K562 (cell line): Measurements from ENCODE around the gene CD79A. TPM values are rescaled to one million over a fixed set of nuclear protein-coding genes. Genes with fewer than 3 reads are reported as not detected.
A peak's percentile ranks its signal among the peaks of the same experiment; 100 is the strongest.

Experiments used
- ARID4B ChIP-seq: sonication (generic); formaldehyde crosslinking; IDR thresholded peaks from 2 replicates; pipeline ENCODE4 v1.8.0; 2022; ENCODE audit warnings: mild to moderate bottlenecking, missing genetic modification reagents
- CTBP1 ChIP-seq: fragments of 450-650 bp; IDR thresholded peaks from 2 replicates; pipeline ENCODE4 v1.6.1; 2016; ENCODE audit warnings: borderline replicate concordance
- DEAF1 ChIP-seq: fragments of 450-650 bp; formaldehyde crosslinking; IDR thresholded peaks from 2 replicates; pipeline ENCODE4 v1.4.0; 2020; ENCODE audit warnings: mild to moderate bottlenecking, moderate library complexity
- E2F5 ChIP-seq: sonication (generic); formaldehyde crosslinking; IDR thresholded peaks from 2 replicates; pipeline ENCODE4 v1.8.0; 2022; ENCODE audit warnings: mild to moderate bottlenecking, missing genetic modification reagents
- EP400 ChIP-seq: fragments of 450-650 bp; IDR thresholded peaks from 2 replicates; pipeline ENCODE4 v1.6.1; 2017; ENCODE audit warnings: antibody characterized with exemption, mild to moderate bottlenecking, moderate library complexity
- ETS1 ChIP-seq: conservative IDR thresholded peaks from 2 replicates; pipeline ENCODE4 v1.6.1; 2011; ENCODE audit warnings: low read depth, mild to moderate bottlenecking, low read length; ENCODE audit not compliant: control insufficient read depth
- HDGF ChIP-seq: fragments of 450-650 bp; IDR thresholded peaks from 2 replicates; pipeline ENCODE4 v1.6.1; 2016
- HIVEP1 ChIP-seq: fragments of 250-450 bp; sonication (Bioruptor Pico); IDR thresholded peaks from 2 replicates; pipeline ENCODE4 v1.4.0; 2020; ENCODE audit warnings: mild to moderate bottlenecking
- MAX ChIP-seq: sonication (generic); formaldehyde crosslinking; IDR thresholded peaks from 2 replicates; pipeline ENCODE4 v1.9.0; 2022; ENCODE audit warnings: mild to moderate bottlenecking, missing genetic modification reagents
- NFIC ChIP-seq: fragments of 450-650 bp; IDR thresholded peaks from 2 replicates; pipeline ENCODE4 v1.6.1; 2017; ENCODE audit warnings: mild to moderate bottlenecking, inconsistent platforms
- RBBP5 ChIP-seq: fragments of 200-600 bp; sonication (generic); IDR thresholded peaks from 2 replicates; pipeline ENCODE4 v1.6.1; 2012; ENCODE audit warnings: borderline replicate concordance, mild to moderate bottlenecking, low read length, control low read depth, inconsistent platforms; ENCODE audit not compliant: insufficient read depth, poor library complexity, severe bottlenecking
- TOE1 ChIP-seq, 2 experiments: fragments of 450-650 bp in 1 of 2; sonication (generic) in 1 of 2; formaldehyde crosslinking in 1 of 2; IDR thresholded peaks; 2 replicates each; pipeline versions ENCODE4 v1.7.1 to v1.8.0; 2016 to 2022; ENCODE audit warnings: borderline replicate concordance in 2 of 2, mild to moderate bottlenecking in 2 of 2, antibody characterized with exemption in 1 of 2, inconsistent platforms in 1 of 2, low read depth in 1 of 2, missing genetic modification reagents in 1 of 2, moderate library complexity in 1 of 2
- ZFX ChIP-seq: sonication (generic); formaldehyde crosslinking; IDR thresholded peaks from 2 replicates; pipeline ENCODE4 v1.8.0; 2022; ENCODE audit warnings: mild to moderate bottlenecking, missing genetic modification reagents, moderate library complexity
- polyA plus RNA-seq, 8 experiments: library from polyadenylated mRNA; depleted of rRNA in 4 of 8; stranded (reverse) in 5 of 8; unstranded in 3 of 8; fragments of >200 nt; fragmentation: Nextera tagmentation in 2 of 8; fragmentation: Illumina TruSeq in 1 of 8; extraction: Ambion mirVana in 2 of 8; extraction: Trizol in 1 of 8; gene quantifications; 2 replicates each; pipeline versions ENCODE4 v1.2.1 to v1.2.3, GENCODE V29; 2011 to 2014; ENCODE audit warnings: inconsistent platforms in 1 of 8, missing spikeins in 1 of 8
- total RNA-seq, 7 experiments: library from RNA; depleted of rRNA in 6 of 7; stranded (reverse); fragments of >200 nt in 6 of 7; fragmentation: Illumina TruSeq in 2 of 7; extraction: Trizol in 2 of 7; gene quantifications; 2 replicates each; pipeline versions ENCODE4 v1.2.1 to v1.2.3, GENCODE V29; 2011 to 2021; ENCODE audit warnings: low replicate concordance in 1 of 7

The CD79A gene
- total and polyA plus RNA-seq, 9 of the 15 experiments (the other 6 are each of a cell fraction or from before 2014, with no cell fraction given): 0.04 to 0.72 (median 0.17) TPM; not detected in 3

- TF ChIP-seq MAX (CRISPR knock-in tag) (peak; percentile 2), ARID4B (CRISPR knock-in tag) (peak; percentile 44), HIVEP1 (no peak), NFIC (no peak), CTBP1 (no peak), RBBP5 (peak; percentile 14), ZFX (CRISPR knock-in tag) (peak; percentile 20), E2F5 (CRISPR knock-in tag) (peak; percentile 21; the same call in 1 of the 2 replicates), TOE1 (IDR thresholded peaks at IDR 0.05; ENCODE audit: borderline replicate concordance) (no peak), TOE1 (CRISPR knock-in tag; IDR thresholded peaks at IDR 0.05; ENCODE audit: borderline replicate concordance, low read depth) (no peak), HDGF (0 out of 2 replicates have a peak, but pooled peaks have one; percentile 13), DEAF1 (CRISPR knock-in tag) (no peak), ETS1 (0 out of 2 replicates have a peak, but pooled peaks have one; percentile 10), EP400 (no peak)
Measured at GRCh38 chr19:41860419-41861115, 16.5 kb upstream of the CD79A start (continued).
